ENCODE results near the gene TTLL11.
"Not testable (repeated sequence)": the region's sequence is repeated elsewhere in the genome, so short reads cannot be mapped to it uniquely, and the experiment has no call there.

Gene TTLL11

DNA sequence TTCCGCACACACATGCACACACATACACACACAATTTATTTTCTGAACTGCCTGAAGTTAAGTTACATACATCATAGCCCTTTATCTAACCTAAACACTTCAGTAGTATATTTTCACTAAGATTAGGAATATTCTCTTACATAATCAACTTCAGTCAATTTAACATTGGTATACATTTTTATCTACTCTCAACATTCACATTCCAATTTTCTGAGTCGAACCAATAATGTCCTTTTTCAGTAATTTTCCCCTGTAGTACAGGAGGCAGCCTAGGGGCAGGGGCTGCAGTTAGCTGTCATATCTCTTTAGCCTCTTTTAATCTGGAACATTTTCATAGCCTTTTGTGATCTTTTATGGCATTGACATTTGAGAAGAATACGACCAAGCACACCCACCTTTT, 291.5 kb downstream of the TTLL11 start:
- no peak for DNase-seq

DNA sequence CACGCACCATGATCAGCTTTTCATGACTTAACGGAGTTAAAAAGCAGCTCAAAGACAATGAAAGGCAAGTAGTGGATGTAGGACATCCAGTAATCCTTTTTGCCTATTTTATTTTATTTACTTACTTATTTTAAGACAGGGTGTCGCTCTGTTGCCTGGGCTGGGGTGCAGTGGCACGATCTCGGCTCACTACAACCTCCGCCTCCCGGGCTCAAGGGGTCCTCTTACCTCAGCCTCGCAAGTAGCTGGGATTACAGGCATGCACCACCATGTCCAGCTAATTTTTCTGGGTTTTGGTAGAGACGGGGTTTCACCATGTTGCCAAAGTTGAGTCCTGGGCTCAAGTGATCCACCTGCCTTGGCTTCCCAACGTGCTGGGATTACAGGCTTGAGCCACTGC, 292.7 kb downstream of the TTLL11 start:
- no peak for DNase-seq

DNA sequence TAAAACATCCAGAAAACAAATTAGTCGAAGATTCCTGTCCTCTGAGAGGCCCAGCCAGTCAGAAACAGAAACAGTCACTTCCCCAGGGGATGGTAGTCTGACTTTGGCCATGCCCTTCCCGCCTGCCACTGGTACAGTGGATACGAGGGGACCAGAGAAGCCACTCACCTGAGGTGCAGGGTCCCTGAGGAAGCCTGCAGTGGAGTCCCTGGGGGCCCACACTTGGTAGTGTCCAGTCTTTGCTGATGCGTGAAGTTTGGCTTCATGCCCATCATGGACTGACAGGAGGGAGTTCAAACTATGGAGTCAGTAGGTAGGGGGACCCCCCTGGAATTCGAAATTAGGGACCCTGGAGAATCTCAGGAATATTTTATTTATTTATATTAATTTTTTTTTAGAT, 294.2 kb downstream of the TTLL11 start:
- no peak for DNase-seq

DNA sequence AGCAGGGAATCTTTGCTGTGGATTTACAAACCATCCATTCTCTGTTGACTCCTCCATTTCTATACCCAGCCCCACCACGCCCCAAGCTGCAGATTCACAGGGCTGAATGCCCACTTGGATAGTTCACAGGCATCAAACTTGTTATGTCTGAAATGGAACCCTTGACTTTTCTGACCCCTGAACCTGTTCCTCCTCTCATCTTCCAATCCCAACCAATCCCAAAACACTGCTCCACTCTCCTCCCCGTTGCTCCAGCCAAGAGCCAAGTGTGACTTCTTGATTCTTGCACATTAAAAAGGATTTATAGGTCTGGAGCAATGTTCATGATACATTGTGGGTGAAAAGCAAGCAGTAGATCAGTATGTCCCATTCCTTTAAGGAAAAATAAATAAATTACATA, 296.0 kb downstream of the TTLL11 start:
- DNase-seq = no peak

DNA sequence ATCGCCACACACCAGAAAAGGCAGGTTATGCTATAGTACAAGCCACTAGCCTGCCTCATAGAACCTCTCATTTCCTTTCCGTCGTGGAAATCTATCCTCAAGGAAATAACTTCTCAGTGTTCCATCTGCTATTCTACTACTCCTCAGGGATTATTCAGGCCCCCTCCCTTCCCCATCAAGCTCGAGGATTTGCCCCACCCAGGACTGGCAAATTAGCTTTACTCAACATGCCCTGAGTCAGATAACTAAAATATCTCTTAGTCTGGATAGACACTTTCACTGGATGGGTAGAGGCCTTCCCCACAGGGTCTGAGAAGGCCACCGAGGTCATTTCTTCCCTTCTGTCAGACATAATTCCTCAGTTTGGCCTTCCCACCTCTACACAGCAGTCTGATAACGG, 298.8 kb downstream of the TTLL11 start:
- DNase-seq = not testable (repeated sequence)

DNA sequence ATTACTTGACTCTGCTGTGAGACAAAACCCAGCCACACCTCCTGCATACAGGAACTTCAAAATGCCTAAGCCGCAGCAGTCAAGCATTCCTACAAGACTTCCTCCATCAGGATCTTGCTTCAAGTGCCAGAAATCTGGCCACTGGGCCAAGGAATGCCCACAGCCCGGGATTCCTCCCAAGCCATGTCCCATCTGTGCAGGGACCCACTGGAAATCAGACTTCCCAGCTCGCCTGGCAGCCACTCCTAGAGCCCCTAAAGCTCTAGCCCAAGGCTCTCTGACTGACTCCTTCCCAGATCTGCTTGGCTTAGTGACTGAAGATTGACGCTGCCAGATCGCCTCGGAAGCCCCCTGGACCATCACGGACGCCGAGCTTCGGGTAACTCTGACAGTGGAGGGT, 300.6 kb downstream of the TTLL11 start:
- DNase-seq = not testable (repeated sequence)

DNA sequence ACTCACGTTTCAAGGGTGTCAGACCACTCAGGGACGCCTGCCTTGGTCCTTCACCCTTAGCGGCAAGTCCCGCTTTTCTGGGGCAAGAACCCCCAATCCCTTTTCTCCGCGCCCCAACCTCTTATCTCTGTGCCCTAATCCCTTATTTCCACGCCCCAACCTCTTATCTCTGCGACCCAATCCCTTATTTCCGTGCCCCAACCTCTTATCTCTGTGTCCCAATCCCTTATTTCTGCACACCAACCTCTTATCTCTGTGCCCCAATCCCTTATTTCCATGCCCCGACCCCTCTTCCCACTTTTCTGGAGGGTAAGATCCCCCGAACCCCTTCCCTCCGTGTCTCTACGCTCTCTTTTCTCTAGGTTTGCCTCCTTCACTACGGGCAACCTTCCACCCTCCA, 302.3 kb downstream of the TTLL11 start:
- DNase-seq = no peak

DNA sequence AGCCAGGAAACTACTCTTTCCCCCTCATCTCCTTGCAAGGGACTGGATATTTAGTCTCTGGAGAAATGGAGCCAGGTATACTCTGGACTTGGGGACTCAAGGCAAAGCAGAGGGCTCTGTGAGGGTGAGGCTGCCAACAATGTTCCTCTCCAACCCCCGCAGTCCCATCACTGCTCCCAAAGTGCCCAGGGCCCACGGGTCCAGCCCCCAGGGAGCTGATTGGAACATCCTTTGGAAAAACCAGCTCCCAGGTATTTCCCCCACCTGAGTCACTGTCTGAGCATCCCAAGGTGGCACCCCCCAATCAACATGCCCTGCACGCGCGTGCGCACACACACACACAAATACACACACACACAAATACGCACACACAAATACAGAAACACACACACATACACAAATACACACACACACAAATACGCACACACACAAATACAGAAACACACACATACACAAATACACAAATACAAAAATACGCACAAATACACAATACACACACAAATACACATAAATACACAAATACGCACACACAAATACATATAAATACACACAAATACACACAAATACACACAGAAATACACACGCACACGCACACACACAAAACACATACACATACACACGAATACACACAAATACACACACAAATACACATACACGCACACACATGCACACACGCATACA, 304.3 kb downstream of the TTLL11 start:
- no peak for DNase-seq

DNA sequence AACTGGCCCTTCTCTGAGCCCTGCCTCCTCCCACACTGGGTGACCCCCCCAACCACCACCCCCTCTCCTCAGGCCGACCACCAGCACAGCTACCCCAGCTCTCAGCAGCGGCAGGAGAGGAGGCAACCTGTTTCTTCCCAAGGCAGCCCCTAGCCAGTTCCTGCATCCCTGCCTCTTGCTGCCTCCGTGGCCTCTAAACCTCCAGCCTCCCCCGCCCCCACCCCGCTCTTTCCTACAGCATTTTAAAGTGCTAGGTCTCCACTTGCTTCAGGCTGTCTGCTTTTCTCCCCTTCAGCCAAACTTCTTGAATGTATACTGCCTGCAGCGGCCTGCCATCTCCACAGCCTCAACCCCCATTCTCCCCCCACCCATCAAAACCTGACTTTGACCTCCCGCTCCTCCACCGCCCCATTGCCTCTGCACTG, 306.1 kb downstream of the TTLL11 start:
- DNase-seq = no peak

DNA sequence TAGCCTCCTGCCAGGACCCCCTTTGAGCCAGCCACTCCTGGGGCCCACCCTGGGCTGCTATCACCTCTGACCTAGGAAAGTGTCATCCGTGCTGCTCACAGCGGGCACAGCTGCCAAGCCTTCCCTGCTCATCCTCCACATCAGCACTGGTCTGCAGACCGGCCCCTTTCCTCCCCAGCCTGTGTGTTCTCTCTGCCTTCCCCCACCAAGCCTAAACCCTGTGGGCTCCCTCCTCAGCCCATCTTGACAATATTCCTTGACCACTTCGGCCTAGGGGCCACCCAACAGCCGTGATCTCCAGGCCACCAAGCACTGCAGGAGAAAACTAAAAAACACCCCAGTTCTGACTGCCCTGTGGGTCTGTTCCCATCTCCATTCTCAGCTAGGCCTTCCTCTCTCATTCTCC, 306.6 kb downstream of the TTLL11 start:
- no peak for DNase-seq

DNA sequence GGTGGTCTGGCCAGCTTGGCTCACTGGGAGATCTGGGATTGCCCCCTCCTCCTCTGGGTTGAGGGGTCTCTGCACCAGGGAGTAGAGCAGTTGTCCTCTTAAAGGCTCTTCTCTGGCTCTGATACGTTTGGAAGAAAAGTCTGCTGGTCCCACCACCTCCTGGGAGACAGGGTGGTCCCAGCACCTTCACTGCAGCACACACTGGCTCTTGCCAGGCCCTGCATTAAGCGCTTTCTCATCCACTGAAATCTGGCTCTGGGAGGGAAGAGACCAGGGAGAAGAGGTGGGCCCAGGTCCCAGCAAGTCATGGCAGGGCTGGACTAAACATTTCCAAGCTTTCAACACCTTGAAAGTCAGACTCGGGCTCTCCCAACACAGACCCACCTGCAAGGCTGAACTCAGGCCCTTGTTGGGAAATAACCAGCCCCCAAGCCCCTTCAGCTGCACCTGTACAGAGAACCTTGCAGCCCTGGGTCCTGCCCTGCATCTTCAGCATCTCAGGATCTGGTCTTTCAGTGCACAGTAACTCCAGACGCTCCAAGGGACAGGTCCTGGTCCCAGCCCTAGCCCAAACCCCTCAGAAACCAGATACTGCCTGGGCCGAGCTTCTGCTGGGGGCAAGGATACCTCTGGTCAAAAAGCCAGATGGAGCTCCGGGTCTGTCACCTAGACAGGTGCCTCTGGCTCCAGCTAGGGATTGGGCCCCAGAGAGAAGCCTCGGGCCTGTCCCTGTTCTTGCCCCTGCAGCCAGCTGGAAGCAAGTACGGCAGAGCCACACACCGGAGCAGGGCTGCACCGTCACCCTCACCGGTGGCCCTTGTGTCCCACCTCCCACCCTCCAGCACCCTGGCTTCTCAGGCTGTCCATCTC, 307.2 kb downstream of the TTLL11 start:
- no peak for DNase-seq

DNA sequence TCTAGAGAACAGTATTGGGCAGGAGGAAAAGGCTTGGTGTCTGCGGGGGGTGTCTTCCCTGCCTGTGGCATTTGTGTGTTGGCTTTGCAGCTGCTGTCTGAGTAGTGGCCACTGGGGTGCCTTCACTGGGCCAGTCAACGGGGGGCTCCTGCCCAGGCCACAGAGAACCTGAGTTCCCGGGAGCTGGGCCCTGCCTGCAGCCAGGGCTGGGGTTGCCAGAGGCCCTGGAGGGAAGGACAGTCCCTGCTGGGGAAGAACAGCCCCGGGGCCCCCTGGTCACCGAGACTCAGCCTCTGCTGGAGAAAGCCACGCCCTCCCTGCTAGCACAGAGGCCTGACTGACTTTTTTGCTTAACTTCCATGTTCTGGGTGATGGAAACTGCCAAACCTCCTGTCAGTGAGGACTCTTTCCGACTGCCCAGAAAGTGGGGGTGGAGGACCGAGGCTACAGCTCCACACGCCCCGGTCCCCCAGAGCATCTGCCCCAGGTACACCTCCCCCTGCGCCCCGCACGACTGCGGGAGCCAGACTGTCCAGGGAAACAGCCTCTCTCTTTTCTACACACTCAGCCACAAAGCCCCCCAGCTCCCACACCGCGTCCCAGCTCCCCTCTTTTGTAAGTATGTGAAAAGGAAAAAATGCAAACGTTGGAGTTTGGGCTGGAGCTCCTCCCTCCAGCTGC, 308.2 kb downstream of the TTLL11 start:
- no peak for DNase-seq

DNA sequence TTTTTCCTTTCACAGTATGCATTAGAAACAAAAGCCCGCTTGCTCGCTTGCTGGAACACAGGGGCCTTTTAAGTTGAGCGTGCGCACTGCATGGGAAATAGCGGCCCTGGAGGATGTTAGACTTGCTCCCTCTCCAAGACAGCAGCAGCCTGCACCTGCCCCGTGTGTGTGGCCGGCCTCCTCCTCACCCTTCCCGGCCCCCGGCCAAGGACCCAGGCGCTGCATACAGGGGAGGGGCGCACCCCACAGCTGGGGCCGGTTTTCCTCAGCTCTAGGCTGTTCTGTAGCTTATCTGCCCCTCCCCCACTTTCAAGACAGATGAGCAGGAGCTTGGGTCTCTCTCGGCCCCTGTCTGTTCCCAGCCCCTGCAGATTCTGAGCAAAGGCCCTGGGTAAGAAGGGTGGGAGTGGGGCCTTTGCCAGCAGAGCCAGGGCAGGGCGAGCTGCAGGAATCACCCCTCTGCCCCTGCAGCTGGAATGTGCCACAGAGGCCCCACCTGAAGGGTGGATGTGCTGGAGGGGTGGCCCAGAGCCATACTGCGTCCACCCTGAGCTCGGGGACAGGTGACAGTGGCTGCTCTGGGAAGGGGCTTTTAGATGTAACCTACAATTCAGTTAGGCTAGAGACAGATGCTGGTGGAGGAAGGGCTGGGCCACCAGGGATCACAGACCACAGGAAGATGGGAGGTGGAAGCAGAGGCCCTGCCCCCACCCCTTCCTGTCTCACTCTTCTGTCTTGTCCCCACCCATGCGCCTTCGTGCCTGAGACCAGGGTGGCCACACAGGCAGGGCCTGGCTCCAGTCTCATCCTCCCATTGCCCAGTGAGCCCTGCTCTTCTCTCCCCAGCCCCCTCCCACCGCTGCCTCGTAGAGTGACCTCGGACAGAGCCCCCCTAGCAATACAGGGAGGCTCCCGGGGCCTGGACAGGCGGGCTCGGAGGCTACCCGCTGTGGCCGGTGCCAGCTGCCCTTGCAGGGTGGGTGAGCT, 309.3 kb downstream of the TTLL11 start:
- no peak for DNase-seq

DNA sequence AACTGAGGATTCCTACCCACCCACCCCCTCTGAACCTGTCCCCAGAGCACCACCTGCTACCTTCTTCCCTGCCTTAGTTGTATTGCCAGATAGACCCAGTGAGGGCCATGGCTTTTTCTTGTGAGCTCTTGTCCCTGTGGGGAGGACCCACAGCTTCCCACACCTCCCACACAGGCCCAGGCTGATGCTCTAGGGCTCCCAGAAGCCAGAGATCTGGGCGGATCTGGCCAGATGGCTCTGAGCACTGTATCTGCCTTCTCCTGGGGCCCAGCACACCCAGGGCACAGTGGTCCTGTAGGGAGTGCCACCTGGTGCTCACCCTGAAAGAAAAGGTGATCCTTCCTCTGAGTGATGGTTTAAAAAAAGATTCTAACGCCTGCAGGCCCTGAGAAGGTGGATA, 310.0 kb downstream of the TTLL11 start:
- no peak for DNase-seq

DNA sequence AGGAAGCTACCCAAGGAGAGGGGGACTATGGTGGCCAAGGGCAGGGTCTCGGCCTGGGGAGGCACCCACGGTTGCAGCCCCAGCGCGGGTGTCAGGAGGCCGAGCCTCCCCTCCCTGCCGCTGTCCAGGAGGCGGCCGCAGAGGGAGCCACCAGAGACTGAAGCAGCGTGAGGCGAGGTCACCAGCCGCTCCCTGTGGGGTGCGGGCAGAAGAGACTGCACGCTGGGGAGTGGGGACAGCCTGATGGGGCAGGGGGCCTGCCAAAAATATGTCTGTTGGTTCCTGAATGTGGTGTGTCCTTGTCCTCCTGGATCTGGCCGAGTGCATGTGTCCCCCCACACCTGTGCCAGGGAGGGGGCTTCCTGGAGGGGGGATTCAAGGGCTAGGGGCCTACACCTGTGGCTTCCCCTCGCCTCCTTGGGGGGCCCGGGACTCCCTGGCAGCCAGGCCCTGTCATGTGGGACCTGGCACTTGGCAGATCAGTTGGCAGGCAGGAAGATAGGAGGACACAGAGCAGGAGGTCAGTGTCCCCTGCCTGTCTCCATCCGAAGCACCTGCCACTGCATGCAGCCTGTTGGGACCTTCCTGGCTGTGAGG, 310.5 kb downstream of the TTLL11 start:
- DNase-seq = no peak

DNA sequence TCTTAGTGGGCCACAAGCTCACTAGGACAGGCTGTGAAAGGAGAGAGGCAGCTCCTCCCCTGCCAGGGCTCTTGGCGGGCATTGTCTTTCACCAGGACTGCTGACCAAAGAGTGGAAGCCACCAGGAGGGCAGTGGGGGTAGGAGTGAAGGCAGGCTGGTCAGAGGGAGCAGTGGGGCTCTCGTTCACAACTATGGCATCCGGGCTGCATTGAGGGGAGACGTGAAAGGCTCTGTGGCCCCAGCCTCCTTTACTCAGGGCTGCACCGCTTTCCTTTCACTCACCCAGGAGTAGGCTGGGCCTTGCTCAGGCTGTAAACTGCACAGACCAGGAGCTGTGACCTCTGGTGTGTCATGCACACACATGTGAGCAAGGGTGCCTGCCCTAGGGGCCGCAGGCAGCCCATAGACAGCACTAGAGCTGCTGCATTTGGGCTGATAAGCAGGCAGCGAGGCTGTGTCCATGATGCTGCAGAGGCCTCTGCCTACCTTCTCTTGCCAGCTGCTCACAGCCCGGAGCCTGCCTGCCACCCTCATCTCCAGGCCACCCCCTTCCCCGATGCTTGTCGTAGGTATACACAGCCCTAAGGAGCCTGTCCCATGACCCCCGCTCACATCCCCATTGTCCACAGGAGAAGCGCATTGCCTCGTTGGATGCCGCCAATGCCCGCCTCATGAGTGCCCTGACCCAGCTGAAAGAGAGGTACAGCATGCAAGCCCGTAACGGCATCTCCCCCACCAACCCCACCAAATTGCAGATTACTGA, 311.2 kb downstream of the TTLL11 start:
- no peak for DNase-seq

DNA sequence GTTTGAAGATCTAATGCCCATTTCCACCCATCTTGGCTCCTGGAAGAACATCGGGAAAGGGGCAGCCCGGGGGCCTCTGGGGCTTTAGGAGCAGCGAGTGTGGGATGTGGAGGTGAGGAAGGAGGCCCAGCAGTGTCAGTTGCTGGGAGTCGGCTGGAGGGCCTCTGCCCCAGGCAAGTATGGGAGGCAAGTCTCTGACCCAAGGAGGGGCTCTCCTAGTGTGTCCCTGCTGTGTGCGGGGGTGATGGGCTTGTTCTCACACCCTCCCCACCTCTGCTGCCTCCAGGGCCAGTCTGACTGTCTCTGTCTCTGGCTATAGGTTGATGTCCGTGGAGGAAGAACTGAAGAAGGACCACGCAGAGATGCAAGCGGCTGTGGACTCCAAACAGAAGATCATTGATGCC, 312.0 kb downstream of the TTLL11 start:
- DNase-seq = no peak

DNA sequence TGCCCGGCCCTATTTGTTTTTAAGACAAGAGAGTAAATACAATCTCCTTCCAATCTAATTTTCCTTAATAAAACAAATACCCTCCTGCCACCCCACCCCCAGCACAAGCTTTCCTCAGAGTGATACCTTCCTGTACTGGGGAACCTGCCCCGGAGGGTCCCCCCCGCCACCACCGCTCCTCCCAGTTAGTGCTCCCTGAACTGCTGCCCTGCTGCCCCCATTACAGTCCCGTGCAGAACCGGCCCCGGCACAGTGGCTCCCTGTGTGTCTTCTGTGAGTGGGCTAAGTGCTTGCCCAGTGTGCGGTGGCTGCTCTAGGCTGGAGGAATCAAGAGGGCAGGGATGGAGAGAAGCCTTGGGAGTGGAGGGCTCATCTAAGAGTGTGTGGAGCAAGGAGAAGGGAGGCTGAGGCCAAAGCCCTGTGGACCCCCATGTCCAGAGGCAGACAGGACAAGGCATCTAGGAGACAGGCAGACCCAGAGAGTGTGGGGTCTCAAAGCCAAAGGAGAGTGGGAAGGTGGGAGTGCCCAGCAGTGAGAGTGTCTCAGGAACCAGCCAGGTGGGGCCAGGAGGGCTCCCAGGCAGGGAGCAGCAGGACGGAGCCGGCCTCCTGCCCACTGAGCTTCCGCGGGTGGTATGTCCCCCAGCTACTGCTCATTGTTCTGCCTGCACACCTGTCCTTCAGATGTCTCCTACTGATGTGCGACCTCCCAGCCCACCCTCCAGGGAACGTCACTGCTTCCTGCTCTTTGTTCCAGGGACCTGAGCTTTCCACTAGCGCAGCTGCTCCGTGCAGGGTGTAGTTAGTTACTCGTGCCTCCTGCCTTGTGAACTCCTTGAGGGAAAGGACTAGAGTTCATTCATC, 312.7 kb downstream of the TTLL11 start:
- no peak for DNase-seq

DNA sequence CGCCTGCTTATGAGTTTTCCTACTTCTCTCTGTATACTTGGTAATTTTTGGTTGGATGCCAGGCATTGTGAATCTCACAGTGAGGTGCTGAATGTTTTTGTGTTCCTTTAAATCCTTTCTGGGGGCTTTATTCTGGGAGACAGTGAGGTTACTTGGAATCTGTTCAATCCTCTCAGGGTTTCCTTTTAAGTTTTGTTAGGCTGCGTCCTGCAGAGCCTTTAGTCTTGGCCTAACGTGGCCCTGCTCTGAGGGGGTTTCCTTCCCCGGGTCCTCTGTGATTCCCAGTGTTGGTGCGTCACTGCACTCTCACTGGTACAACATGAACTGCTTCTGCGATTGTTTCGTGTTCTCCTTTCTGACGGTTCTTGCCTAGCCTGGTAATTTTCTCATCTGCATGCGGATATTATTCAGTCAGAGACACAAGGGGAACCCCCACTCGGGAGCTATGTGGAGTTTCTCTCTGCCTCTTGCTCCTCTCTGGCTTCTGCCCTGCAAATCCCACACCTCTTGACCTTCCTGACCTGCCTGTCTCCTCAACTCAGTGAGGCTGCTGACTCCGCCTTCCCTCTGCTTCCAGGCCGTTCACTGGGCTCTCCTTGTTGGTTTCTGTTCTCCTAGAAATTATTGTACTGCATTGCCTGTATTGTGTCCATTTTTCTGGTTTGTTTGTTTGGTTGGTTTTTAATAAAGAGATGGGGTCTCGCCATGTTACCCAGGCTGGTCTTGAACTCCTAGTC, 313.6 kb downstream of the TTLL11 start:
- DNase-seq = no peak
